Sigmoid colon (tissue), 7 donors: ENCODE data around the gene TRIP13. TPM values are rescaled to one million over a fixed set of nuclear protein-coding genes. Genes with fewer than 3 reads are reported as not detected.

Experiments
- DNase-seq: peaks from one replicate; pipeline ENCODE4 v3.0.0-alpha.2; 2019
- H3K27ac ChIP-seq, 4 donors: fragments of 200-600 bp; sonication (generic); one replicate each; pipeline ENCODE4 v1.5.1; 2016 to 2019; ENCODE audit warnings: mild to moderate bottlenecking in 1 of 4
- H3K27me3 ChIP-seq, 3 donors: fragments of 200-600 bp; sonication (generic); one replicate each; pipeline ENCODE4 v1.5.1; 2019; ENCODE audit warnings: mild to moderate bottlenecking in 1 of 3
- H3K36me3 ChIP-seq, 4 donors: fragments of 200-600 bp; sonication (generic); one replicate each; pipeline ENCODE4 v1.5.1; 2016 to 2019
- H3K4me1 ChIP-seq, 4 donors: fragments of 200-600 bp; sonication (generic); one replicate each; pipeline ENCODE4 v1.5.1; 2017 to 2019
- H3K4me3 ChIP-seq, 4 donors: fragments of 200-600 bp; sonication (generic); one replicate each; pipeline ENCODE4 v1.5.1; 2017 to 2019; ENCODE audit warnings: mild to moderate bottlenecking in 2 of 4, moderate library complexity in 1 of 4
- H3K9me3 ChIP-seq, 4 donors: fragments of 200-600 bp in 3 of 4; sonication (generic) in 3 of 4; one replicate each; pipeline versions ENCODE4 v1.5.1 to v1.6.1; 2013 to 2019
- EP300 ChIP-seq, 4 donors: sonication (generic); formaldehyde crosslinking; IDR thresholded peaks; one replicate each; pipeline ENCODE4 v1.6.1; 2017; ENCODE audit warnings: antibody characterized with exemption in 4 of 4
- POLR2A ChIP-seq, 2 donors: fragments of 450-650 bp; IDR thresholded peaks; one replicate each; pipeline ENCODE4 v1.6.1; 2016; ENCODE audit warnings: antibody characterized with exemption in 2 of 2, mild to moderate bottlenecking in 2 of 2, moderate library complexity in 2 of 2
- POLR2AphosphoS5 ChIP-seq, 4 donors: sonication (generic); formaldehyde crosslinking; IDR thresholded peaks; one replicate each; pipeline ENCODE4 v1.6.1; 2017; ENCODE audit warnings: antibody characterized with exemption in 4 of 4
- WGBS, 2 donors: extraction: QIAGEN DNeasy Blood & Tissue Kit; methylation state at CpG; one replicate each; pipeline ENCODE4 v1.1.7; 2013; 5-methylcytosine and 5-hydroxymethylcytosine counted together
- intact Hi-C: fragments of 100-400 bp; cut with DNase I; formaldehyde crosslinking; loops from one replicate; pipeline ENCODE4 v1.15.1; 2023
- polyA plus RNA-seq, 3 donors: library from polyadenylated mRNA; stranded (reverse); fragments of 200-250 nt; gene quantifications; one replicate each; pipeline ENCODE4 v1.2.3, GENCODE V29; 2013
- total RNA-seq, 4 donors: library from RNA; depleted of rRNA; stranded (reverse); fragments of >200 nt; gene quantifications; one replicate each; pipeline ENCODE4 v1.1.0, GENCODE V29; 2016
- TF ChIP-seq, protein P1 (sequence below), 4 experiments: fragments of 450-650 bp in 3 of 4; fragments of 200-600 bp in 1 of 4; IDR thresholded peaks; one replicate each; pipeline ENCODE4 v1.5.1; 2016 to 2019; ENCODE audit warnings: antibody characterized with exemption in 4 of 4, mild to moderate bottlenecking in 3 of 4, moderate library complexity in 2 of 4
- donor health status: healthy with polysubstance abuse.
- donor health status: Bipolar disorder and iron deficiency.
- donor health status: healthy.

Gene TRIP13
- total and polyA plus RNA-seq, 7 donors = 0.16 to 7.7 (median 1.0) TPM; not detected in 1

GRCh38 chr5:859391-859790, 33.3 kb upstream of the TRIP13 start:
- Histone ChIP-seq H3K36me3 (peaks cover 0 to 23% (median 17%) of the 10 kb centered on the region in 4 donors), H3K4me1 (no peaks in the 10 kb centered on the region), H3K27me3 (peaks cover 0 to under 1% (median 0%) of the 10 kb centered on the region in 3 donors), H3K9me3 (no peaks in the 10 kb centered on the region), H3K27ac (no peak overlapping the region), H3K4me3 (no peak overlapping the region)
- WGBS, 2 donors = 88 to 91% methylated on average over 16 of the region's 16 CpGs
- TF ChIP-seq, protein P1, sequence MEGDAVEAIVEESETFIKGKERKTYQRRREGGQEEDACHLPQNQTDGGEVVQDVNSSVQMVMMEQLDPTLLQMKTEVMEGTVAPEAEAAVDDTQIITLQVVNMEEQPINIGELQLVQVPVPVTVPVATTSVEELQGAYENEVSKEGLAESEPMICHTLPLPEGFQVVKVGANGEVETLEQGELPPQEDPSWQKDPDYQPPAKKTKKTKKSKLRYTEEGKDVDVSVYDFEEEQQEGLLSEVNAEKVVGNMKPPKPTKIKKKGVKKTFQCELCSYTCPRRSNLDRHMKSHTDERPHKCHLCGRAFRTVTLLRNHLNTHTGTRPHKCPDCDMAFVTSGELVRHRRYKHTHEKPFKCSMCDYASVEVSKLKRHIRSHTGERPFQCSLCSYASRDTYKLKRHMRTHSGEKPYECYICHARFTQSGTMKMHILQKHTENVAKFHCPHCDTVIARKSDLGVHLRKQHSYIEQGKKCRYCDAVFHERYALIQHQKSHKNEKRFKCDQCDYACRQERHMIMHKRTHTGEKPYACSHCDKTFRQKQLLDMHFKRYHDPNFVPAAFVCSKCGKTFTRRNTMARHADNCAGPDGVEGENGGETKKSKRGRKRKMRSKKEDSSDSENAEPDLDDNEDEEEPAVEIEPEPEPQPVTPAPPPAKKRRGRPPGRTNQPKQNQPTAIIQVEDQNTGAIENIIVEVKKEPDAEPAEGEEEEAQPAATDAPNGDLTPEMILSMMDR (IDR thresholded peaks at IDR 0.05) = no peak
- no peak for TF ChIP-seq EP300 (IDR thresholded peaks at IDR 0.05)
- TF ChIP-seq POLR2A (IDR thresholded peaks at IDR 0.05) = no peak
- TF ChIP-seq POLR2AphosphoS5 (IDR thresholded peaks at IDR 0.05) = no peak
- intact Hi-C loops = no loop called here
- DNase-seq = no peak

GRCh38 chr5:859798-860296, 32.8 kb upstream of the TRIP13 start:
- Histone ChIP-seq H3K9me3 (no peaks in the 10 kb centered on the region), H3K36me3 (peaks cover 0 to 28% (median 20%) of the 10 kb centered on the region in 4 donors), H3K4me1 (no peaks in the 10 kb centered on the region), H3K4me3 (no peak overlapping the region), H3K27ac (no peak overlapping the region), H3K27me3 (no peaks in the 10 kb centered on the region)
- intact Hi-C loops = no loop called here
- DNase-seq = no peak
- WGBS, 2 donors = 90% methylated on average over 16 of the region's 16 CpGs
- TF ChIP-seq POLR2AphosphoS5 (IDR thresholded peaks at IDR 0.05) = no peak
- TF ChIP-seq POLR2A (IDR thresholded peaks at IDR 0.05) = no peak
- no peak for TF ChIP-seq EP300 (IDR thresholded peaks at IDR 0.05)
- TF ChIP-seq, protein P1 (IDR thresholded peaks at IDR 0.05) = no peak

DNA sequence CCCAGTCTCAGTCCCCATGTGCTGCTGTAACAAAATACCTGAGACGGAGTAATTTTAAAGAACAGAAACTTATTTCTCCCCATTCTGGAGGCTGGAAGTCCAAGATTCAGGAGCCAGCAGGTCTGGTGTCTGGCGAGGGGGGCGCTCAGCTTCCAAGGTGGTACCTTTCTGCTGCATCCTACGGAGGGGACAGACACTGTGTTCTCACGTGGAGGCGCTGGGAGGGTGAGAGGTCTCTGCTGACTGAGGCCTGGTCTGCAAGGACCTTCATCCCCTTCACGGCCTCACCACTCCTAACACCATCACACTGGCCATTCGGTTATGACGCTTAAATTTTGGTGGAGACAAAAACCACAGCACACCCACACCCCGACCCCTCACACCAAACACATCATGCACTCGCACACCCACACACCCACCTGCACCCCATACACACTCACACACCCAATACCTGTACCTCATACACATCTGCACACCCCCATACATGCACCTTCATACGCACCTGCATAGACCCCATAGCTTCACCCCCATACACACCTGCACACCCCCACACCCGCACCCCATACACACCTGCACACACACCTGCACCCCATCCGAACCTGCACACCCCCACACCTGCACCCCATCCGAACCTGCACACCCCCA, 32.1 kb upstream of the TRIP13 start:
- Histone ChIP-seq H3K27me3 (no peaks in the 10 kb centered on the region), H3K27ac (no peak overlapping the region), H3K4me1 (no peaks in the 10 kb centered on the region), H3K36me3 (peaks cover 0 to 35% (median 26%) of the 10 kb centered on the region in 4 donors), H3K9me3 (no peaks in the 10 kb centered on the region), H3K4me3 (no peak overlapping the region)
- intact Hi-C loops = no loop called here
- TF ChIP-seq POLR2A (IDR thresholded peaks at IDR 0.05) = no peak
- TF ChIP-seq POLR2AphosphoS5 (IDR thresholded peaks at IDR 0.05) = no peak
- TF ChIP-seq EP300 (IDR thresholded peaks at IDR 0.05) = no peak
- TF ChIP-seq, protein P1 (IDR thresholded peaks at IDR 0.05) = no peak
- DNase-seq = no peak
- 93% methylated on average over 15 of the region's 15 CpGs for WGBS, 2 donors

- intact Hi-C loops = no loop called here
- 85 to 87% methylated on average over 22 of the region's 22 CpGs for WGBS, 2 donors
- no peak overlapping the region for H3K27ac ChIP-seq
- no peaks in the 10 kb centered on the region for H3K9me3 ChIP-seq
- peaks cover 0 to 46% (median 29%) of the 10 kb centered on the region in 4 donors for H3K36me3 ChIP-seq
- no peak overlapping the region for H3K4me3 ChIP-seq
- TF ChIP-seq EP300 (IDR thresholded peaks at IDR 0.05) = no peak
- TF ChIP-seq, protein P1 (IDR thresholded peaks at IDR 0.05) = no peak
- TF ChIP-seq POLR2A (IDR thresholded peaks at IDR 0.05) = no peak
- TF ChIP-seq POLR2AphosphoS5 (IDR thresholded peaks at IDR 0.05) = no peak
- no peak for DNase-seq
- H3K27me3 ChIP-seq = no peaks in the 10 kb centered on the region
- H3K4me1 ChIP-seq = no peaks in the 10 kb centered on the region
Observed at GRCh38 chr5:861442-862366, 31.0 kb upstream of the TRIP13 start.
